NCI-H2196 (cell line): ENCODE results near the gene NPAS2.

Experiments used
- DNase-seq: peaks from one replicate; lab custom pipeline; 2025; ENCODE audit not compliant: unreplicated experiment; lab: John Stamatoyannopoulos, UW

The NPAS2 gene

GRCh38 chr2:100853909-100854810 is 34.2 kb downstream of the NPAS2 start:
- no peak for DNase-seq

- no peak for DNase-seq
These were observed 35.1 kb downstream of the NPAS2 start for GRCh38 chr2:100855084-100855483.

GRCh38 chr2:100855606-100856005 is 35.7 kb downstream of the NPAS2 start:
- DNase-seq = no peak

- no peak for DNase-seq
These were observed 36.8 kb downstream of the NPAS2 start for GRCh38 chr2:100856732-100857131.

GRCh38 chr2:100857341-100857740 is 37.4 kb downstream of the NPAS2 start:
- no peak for DNase-seq

GRCh38 chr2:100857915-100858314 is 38.0 kb downstream of the NPAS2 start:
- DNase-seq = no peak

DNA sequence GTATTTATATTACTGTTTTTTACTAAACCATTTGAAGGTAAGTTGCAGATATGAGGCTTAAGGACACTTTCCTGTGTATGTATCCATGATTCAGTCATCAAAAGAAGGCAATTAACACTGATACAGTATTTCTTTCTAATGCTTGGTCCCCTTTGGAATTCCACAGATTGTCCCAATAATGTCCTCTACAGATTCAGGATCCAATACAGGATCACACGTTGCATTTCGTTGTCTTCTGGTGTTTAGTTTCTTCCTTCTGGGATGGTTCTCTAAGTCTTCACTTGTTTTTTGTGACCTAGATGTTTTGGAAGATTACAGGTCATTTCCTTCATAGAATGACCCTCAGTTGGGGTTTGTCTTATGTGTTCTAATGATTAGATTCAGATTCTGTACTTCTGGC is 40.0 kb downstream of the NPAS2 start:
- no peak for DNase-seq

- DNase-seq = no peak
These were observed 41.4 kb downstream of the NPAS2 start for GRCh38 chr2:100861340-100861739.

GRCh38 chr2:100862081-100862480 is 42.1 kb downstream of the NPAS2 start:
- no peak for DNase-seq

DNA sequence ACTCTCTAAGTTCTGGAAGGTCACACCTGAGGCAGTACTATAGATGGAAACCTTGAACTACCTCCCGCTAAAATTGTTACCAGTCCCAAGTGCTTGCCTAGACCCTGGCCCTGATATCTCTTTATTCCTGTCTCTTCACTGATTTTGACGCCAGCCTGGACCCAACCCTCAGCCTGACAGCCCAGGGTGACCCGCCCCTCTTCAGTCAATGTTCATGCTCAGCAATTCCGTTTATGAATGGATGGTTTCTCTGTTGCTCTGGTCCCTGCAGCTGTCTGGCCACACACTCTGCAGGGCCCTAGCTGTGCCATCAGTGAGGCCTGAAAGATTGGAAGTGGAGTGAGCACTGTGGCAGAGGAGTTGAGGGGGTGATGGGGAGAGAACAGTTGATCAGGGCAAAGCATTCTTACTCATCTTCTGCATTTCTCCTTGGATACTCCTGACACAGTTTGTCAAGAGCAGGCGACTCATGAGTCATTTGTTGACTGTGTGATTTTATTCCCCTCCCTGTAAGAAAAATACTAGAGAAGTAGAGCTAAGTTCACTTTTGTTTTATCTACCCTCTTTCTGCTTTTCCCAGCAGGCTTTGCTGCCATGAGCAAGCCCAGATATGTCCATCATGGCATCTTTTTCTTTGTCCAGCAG is 46.0 kb downstream of the NPAS2 start:
- DNase-seq = no peak

- DNase-seq = no peak
These were observed 48.1 kb downstream of the NPAS2 start for GRCh38 chr2:100868083-100868482.

DNA sequence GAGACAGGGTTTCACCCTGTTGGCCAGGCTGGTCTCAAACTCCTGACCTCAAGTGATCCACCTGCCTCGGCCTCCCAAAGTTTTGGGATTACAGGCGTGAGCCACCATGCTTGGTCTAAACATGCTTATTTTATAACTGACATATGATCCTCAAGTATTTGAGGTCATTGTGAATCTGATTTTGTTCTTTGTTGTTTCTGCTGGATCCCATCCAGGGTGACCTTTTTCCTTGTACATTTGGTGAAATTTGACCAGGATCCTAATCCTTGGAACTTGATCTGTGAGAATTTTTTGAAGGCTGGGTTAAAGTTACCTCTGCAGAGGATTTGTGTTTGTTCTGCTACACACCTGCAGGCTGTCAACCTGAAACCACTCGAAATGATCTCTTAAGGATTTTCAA is 49.2 kb downstream of the NPAS2 start:
- no peak for DNase-seq

GRCh38 chr2:100870652-100871531 is 51.0 kb downstream of the NPAS2 start:
- no peak for DNase-seq

DNA sequence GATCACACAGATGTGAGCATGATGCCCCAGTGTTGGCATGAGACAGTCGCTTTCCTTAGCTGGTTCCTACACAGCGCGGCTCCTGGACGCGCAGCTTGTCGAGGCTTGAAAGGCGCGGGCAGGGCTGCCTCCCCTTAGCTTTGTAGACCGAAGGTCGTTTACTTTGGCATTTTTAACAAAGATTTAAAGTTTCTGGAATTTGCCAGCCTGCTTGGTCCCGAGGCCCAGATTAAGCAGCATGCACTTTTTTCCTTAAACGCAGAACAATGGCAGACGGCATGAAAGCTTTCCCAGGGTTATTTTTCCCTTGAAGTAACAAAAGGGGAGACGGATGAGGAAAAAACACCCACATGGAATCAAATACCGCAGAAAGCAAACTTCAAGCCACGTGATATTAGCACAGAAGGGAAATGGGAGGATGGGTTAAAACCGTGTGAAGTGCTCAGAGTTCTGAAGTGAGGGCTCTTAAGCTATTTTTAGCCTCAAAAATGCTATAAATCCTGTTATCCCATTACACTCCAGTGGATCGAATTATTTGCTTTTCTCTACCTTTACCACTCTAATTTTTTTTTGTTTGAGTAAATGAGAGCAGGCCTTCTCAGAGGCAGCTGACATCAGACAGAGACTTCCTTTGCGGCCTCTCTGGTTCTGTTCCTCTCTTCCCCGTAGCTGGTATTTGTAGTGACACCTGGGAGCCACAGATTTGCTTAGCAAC is 55.7 kb downstream of the NPAS2 start:
- DNase-seq = no peak

DNA sequence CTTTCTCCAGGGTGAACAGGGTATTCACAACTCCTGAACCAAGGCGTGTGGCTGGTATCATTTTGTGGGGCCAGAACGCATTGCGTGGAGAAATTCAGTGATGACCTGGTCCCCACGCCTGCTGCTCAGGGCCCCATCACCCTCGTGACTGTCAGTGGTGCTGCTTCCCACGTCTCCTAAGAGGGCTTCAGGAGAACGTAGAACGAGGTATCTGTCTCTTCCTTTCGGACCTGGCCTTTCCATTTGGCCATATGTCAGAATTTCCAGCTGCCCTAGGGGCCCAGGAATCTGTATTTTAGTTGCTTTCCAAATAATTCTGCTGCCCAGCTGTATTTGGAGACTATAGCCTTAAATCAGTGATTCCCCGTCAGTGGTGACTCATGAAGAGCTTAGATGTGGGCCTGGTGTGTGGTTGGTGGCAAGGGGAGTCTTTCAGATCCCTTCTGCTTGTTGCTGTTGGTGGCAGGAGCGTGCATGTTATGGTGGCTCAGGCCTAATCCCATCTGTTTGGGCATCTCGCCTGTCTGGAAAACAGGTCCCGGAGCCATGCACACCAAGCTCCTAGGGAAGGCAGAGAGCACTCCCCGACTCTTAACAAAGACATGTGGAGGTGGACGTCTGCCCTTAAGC is 56.4 kb downstream of the NPAS2 start:
- no peak for DNase-seq

DNA sequence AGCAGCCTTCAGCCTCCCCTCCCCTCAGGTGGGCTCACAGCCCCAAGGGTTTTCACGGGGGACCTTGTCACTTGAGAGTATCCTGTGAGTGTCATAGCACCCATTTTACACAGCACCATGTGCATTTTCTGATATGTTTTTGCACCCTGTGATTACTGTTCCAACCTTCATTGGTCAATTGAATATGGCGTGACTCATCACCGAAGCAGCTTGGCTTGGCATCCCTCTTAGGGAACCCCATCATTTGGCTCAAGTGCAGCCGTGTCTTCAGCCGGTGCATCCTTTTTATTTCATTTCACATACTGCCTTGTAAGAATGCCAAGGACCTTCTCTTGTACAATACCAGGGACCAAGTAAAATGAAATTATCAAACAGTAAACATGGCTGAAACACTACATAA is 57.6 kb downstream of the NPAS2 start:
- no peak for DNase-seq

- DNase-seq = no peak
These were observed 58.3 kb downstream of the NPAS2 start for GRCh38 chr2:100878000-100878791.

GRCh38 chr2:100879296-100879695 is 59.4 kb downstream of the NPAS2 start:
- DNase-seq = no peak

DNA sequence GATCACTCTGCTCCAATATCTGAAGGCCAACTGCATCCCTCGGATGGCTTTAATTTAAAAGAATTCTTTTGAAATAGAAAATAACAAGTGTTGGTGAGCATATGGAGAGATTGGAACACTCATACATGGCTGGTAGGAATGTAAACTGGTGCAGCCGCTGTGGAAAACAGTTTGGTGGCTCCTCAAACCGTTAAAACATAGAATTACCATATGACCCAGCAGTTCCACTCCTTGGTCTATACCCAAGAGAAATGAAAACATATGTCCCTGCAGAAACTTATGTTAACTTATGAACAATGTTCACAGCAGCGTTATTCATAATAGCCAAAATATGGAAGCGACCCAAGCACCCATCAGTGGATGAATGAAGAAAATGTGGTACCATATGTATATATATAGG is 60.1 kb downstream of the NPAS2 start:
- DNase-seq = no peak

GRCh38 chr2:100880730-100881129 is 60.8 kb downstream of the NPAS2 start:
- DNase-seq = no peak
